Stimulated activated CD8-positive, alpha-beta memory T cell treated with anti-CD3 and anti-CD28 coated beads, Interleukin-15, amount 100 ng/mL, for 1 hour (primary cell): ENCODE data around the gene MEGF11.

Source experiments
- DNase-seq: peaks from one replicate; pipeline ENCODE4 v3.0.0-alpha.2; 2020; ENCODE audit warnings: low read depth

Gene MEGF11

DNA sequence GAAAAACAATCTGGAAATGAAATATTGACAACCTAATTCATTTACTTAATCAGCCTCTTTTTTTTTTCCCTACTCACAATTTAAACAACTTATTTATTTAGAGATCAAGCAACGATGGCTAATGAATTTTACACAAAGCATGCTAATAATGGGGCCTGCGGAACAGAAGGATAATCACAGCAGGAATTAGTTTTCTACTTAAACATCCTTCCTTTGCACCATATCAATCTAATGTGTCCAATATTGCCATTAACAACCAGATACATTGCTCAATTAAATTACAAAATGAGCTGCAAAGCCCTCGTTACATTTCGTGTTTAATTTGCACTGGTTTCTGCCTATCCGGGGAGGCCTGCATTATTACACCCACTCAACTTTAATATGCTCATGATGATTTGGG lies 285.0 kb downstream of the MEGF11 start:
- no peak for DNase-seq

- no peak for DNase-seq
Measured at GRCh38 chr15:65964792-65965433, 288.6 kb downstream of the MEGF11 start.

- no peak for DNase-seq
Measured at GRCh38 chr15:65963911-65964482, 289.6 kb downstream of the MEGF11 start.

- no peak for DNase-seq
Measured at GRCh38 chr15:65963358-65963757, 290.2 kb downstream of the MEGF11 start.

DNA sequence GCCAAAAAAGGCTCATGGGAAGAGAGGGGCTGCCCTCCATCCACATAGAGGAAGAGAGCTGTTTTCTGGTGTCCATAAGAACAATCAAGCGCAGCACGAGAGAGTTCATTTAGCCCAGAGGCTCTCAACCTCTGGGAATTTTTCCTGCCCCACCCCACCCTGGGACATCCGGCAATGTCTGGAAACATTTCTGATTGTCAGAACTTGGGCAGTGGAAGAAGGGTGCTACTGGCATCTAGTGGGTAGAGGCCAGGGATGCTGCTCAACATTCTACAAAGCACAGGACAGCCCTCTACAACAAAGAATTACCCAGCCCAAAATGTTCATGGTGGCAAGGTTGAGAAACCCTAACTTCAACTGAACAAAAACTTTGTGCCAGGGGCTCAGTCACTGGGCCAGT lies 291.4 kb downstream of the MEGF11 start:
- no peak for DNase-seq

DNA sequence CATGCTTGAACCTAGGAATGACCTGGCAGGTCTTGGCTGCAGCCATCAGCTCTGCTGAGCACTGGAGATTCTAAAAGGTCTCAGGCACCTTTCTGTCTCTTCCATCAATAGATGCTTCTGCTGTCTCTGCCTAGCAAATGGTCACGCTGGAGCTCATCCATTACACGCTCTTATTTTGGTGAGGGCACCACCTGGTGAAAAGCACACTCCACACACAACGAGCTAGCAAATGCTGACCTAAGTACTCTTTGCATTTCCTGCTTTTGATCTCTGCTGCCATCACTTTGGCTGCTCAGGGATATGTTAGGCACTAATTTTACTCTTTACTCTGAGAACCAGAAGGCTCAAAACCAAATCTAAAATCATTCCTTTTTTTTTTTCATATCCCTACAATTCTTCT lies 293.0 kb downstream of the MEGF11 start:
- no peak for DNase-seq

DNA sequence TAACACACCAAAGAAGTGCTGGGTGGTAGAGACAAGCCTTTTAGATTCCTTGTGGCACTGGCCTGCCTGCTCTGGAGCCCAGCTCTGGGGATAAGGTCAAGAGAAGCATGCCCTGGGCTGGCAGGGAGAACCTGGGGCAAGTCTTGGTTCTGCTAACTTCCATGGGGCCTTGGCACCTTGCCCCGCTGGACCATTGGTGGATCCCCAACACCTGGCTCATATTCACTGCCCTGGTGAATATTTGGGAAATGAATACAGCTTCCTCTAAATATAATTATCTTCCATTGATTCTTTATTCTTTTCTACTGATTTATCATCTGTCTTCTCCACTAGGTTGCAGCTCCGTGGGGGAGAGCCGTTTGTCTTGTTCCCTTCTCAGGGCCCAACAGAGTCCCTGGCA lies 294.7 kb downstream of the MEGF11 start:
- DNase-seq: no peak

DNA sequence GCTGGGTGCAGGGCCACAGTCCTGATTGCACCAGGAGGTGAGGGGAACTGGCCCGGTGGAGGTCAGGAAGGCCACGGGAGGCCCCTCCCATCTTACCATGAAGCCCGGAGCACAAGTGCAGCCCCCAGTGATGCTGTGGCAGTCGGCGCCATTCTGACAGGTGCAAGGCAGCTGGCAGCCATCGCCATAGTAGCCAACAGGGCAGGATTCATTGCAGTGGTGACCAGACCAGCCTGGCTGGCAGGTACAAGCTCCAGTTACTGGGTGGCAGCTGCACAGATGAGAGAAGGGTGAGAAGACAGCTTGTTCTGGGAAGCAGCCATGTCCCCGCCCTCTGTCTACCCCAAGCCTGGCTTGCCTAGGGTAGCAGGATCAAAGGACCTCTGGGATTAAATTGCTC lies 296.1 kb downstream of the MEGF11 start:
- no peak for DNase-seq

DNA sequence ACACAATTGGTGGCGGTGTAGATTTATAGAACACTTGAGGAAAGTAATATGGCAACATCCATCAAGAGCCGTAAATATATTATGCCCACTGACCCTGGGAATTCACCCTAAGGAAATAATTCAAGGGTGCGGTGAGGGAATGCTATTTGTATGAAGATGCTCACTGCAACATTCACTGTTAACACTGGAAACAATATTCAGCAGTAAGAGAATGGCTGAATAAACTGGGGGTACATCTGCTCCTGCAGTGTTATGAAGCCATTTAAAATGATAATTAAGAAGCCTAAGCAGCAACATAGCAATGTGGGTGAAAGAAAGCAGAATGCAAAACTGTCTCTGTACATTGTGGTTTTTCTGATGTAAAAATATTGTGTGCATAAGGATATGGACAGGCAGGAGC lies 296.7 kb downstream of the MEGF11 start:
- DNase-seq: no peak

DNA sequence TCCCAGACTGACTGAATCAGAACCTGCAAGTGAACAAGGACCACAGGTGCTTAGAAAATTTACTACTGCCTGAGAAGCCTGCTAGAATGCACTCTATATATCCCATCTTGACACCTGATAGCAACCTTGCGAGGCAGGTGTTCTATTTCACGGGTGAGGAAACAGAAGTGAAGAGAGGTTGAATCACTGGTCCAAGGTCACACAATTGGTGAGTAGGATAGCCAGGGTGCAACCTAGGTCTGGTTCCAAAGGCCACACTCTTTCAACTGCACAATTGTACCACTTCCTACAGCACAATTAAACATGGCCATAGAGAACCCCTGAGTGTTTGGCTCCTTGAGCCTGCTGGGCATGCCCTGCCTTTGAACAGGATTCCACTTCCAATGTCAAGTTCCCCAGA lies 297.2 kb downstream of the MEGF11 start:
- no peak for DNase-seq

GRCh38 chr15:65954289-65954741 lies 299.2 kb downstream of the MEGF11 start:
- DNase-seq: no peak

DNA sequence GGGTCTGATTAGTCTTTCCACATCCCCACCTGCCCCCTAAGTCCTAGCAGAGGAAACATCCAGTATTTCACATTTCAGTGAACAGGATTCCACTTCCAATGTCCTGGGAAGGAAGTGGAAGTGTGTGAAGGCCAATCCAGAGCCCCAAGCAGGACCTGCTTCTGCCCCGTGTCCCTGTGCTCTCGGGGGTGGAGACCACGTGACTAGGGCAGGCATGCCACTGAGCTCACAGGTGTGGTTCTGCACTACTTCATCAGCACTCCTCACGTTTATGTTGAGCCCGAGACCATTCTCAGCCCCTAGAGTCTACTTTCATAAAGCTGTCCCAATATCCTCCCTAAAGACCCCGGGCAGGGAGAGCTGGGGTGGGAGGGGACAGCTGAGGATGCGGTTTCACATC lies 299.9 kb downstream of the MEGF11 start:
- DNase-seq: no peak

DNA sequence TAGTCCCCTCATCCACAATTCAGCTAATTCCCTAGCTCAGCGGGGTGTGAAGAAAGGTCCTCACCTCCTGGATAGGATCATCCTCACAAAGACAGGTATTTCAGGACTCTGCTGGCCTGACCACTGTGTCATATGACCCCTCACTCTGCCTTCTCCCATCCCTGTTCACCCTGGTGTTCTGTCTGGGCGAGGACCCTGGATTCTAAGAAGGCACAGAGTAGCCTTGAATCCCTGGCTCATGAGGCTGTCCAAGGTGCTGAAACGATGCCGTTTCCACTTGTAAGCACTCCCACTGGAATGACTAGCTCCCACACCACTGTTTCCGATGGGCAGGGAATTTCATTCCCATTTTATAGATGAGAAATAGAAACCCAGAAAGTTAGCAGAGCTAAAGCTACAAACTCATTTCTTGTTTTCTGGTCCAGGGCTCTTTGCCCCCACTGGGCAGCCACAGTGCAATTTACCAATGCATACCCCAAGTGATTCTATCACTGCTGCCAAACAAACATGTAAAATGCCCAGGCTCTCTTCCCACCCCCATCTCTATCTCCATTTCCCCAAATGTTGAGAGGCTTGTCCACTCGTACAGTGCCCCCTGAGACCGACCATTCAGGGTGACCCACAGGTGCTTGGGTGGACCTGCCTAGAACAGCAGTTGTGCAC lies 301.0 kb downstream of the MEGF11 start:
- no peak for DNase-seq

DNA sequence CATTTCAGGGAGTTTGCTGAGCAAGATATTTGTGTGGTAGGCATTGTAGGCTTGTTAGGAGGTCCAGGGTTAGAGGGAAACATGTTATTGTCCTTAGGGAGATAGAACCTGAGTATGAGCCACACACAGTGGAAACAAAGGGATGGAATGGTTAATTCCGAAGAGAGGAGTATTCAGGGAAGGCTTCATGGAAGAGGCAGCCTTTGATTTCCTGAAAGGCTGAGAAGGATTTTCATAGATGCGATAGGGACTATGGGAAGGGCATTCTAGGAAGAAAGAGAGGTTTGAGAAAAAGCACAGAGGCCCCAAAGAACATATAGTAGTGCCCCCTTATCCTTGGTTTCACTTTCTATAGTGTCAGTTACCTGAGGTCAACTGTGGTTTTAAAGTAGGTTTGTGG lies 302.5 kb downstream of the MEGF11 start:
- no peak for DNase-seq

- no peak for DNase-seq
Measured at GRCh38 chr15:65949491-65949890, 304.1 kb downstream of the MEGF11 start.

GRCh38 chr15:65949011-65949410 lies 304.5 kb downstream of the MEGF11 start:
- DNase-seq: no peak

- DNase-seq: no peak
Measured at GRCh38 chr15:65948383-65948782, 305.2 kb downstream of the MEGF11 start.

GRCh38 chr15:65947041-65947440 lies 306.5 kb downstream of the MEGF11 start:
- no peak for DNase-seq

DNA sequence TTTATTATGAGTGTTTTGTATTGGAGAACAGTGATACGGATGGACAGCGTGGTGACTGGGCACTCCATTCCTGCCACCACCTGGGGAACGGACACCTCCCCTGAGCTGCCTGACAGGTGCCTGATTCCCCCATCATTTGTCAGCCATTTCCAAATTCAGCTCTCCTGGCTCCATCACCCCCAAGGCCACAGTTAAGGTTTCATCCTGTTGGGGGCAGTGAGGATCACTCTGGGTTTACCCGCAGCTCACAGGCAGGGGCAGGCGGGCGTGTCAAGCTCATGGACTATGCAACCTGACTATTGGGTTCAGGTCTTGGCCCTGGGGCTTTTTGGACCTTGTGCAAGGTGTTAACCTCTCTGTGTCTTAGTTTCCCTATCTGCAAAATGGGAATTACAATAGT lies 307.9 kb downstream of the MEGF11 start:
- DNase-seq: no peak

DNA sequence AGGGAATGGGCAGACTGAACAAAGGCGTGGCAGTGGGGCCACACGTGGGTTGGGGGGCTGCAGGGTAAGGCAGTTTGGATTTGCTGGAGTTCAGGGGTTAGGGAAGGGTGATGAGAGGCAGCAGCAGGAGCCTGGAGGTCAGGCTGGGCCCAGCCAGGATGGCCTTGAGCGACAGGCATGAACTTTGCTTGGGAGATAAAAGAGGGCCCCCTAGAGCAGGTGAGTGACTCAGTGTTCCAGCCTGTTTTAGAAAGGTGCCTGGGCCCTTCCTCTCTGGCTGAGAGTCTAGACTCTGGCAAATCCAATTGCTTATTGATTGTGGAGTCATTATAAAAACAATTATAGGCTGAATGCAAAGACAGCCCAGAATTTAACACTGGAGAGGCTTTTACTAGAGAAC lies 309.1 kb downstream of the MEGF11 start:
- no peak for DNase-seq

- DNase-seq: no peak
Measured at GRCh38 chr15:65942436-65942835, 311.1 kb downstream of the MEGF11 start.

- DNase-seq: no peak
Measured at GRCh38 chr15:65940618-65940909, 313.0 kb downstream of the MEGF11 start.

DNA sequence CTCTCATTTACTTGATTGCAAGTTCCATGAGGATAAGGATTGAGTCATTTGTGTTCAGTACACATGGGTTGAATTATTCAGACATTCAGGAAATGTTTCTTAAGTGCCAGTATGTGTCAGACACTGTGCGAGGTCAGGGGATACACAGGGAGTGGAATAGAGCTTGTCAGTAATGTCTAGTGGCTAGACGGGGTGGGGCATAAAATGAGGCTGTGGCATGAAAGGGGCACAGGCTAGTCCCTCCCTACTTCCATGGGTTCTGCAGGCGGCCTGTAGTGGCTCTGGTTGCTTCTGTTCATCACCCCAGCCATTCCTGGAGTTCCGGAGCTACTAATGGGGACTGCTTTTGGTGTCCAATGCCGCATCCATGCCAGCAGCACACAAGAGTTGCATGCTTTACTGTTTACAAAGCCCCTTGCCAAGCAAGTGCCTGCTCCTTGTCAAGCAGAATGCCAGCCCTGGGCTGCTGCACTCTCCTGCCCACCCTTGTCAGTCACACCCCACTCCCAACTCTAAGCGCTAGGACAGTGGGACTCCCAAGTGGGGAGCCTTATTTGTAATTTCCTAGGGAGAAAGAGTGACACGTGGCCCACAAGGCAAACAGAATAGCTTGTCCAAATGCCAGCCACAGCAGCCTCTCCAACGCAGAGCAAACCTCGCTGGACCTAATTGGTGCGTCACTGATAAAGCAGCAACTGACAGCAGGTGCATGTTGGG lies 313.5 kb downstream of the MEGF11 start:
- no peak for DNase-seq
